GM21381 (cell line): ENCODE results near the gene AXDND1.
A peak's percentile ranks its signal among the peaks of the same experiment; 100 is the strongest.

ENCODE experiments used
- ATAC-seq: cut with Tn5 transposase; IDR thresholded peaks from one replicate; pipeline ENCODE4 v1.9.1; 2021; ENCODE audit warnings: mild to moderate bottlenecking, moderate library complexity; ENCODE audit not compliant: unreplicated experiment

AXDND1 gene, protein sequence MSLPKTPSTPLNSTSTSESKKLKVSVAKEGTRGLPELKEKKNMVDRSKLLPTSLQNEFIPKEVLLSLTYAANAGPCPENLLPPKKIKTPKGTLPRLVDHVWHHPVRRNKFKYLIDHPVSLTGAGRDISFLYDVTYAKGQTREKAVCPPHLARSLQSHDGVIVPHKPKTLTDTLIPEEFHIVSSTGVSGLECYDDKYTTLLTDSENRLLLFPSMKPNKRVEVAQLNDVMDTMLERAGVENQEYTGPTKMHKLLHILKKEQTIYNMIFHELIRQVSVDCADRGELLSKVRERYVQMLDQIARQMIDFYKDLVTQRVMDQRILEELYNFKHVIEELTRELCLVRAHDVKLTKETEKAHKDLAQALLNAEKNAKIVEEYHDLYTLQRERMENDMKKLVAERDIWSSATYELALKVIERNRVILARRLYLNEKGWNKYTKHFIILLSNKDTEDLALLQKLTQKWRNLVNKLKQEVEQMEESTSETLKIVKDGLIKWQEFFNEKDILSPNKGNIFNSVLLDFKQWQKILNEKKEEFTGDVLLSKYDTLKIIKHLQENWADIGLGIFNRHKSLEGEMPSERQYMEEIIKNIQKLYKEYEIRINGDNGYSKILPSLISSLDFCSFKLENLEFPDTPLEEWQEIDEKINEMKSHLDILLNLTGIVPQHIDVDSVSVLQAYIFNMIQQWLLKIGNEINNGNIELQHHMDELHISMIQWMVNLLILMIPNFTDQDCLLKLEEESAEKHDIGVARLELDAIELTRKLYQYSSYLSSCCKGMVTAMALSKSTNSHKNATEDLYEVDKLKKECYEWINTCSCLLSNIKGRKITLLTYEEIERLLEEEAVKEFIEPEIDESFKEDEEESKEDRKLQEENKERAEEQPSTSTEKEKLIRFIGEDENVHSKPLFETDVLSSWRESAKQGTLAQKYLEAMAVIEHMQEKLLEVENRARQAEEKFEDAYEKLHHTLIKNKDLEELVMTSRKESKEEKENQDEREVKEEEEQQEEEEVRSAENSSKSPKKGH

GRCh38 chr1:179365342-179366092, at the start of gene AXDND1:
TSS of gene AXDND1 (plus strand) at chr1:179365971. CDS start at chr1:179366510, 539 bp downstream.
- peak; percentile 98 for ATAC-seq

GRCh38 chr1:179318491-179318890, 47.3 kb upstream of the AXDND1 start:
- no peak for ATAC-seq

DNA sequence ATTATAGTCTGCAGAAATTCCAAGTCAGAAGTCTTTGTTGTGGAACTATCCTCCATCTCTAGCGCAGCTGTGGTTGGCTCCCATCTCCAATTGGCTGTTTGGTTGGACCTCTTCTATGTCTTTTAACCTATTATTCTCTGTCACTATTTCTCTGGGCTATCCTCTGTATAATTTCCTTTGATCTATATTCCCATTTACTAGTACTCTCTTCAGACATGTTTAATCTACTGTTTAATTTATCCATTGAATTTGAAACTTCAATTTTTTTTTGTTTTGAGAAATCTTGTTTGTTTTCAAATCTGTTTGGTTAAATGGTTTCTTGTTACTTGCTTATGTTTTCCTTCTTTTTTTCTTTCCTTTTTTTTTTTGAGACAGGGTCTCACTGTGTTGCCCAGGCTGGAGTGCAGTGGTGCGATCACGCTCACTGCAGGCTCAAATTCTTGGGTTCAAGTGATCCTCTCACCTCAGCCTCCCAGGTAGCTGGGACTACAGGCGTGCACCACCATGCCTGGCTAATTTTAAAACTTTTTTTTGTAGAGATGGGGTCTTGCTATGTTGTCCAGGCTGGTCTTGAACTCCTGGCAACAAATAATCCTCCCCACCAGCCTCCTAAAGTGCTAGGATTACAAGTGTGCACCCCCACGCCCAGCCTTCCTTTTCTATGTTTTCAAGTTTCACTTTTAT, 44.1 kb upstream of the AXDND1 start:
- ATAC-seq = no peak

- no peak for ATAC-seq
These were observed 43.2 kb upstream of the AXDND1 start for GRCh38 chr1:179322557-179322956.

GRCh38 chr1:179323436-179323835, 42.3 kb upstream of the AXDND1 start:
- ATAC-seq = no peak

DNA sequence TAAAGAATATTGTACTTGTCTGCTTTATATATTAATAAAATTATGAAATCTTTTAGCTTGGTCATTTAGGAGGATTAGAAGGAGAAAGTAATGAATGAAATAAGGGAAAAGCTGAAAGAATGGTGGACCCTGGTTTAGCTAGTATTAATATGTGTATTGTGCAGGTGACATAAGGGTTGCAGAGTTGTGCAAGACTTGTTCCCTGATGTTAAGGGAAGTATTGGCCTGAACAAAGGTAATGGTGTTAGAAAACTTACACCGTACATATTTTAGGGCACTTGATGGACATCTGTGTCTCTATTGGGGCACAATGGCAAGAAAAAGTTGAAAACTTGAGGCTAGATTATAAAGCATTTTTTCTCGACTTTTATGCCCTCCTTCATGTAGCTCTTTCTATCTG, 39.9 kb upstream of the AXDND1 start:
- no peak for ATAC-seq

GRCh38 chr1:179326746-179327145, 39.0 kb upstream of the AXDND1 start:
- ATAC-seq = no peak

DNA sequence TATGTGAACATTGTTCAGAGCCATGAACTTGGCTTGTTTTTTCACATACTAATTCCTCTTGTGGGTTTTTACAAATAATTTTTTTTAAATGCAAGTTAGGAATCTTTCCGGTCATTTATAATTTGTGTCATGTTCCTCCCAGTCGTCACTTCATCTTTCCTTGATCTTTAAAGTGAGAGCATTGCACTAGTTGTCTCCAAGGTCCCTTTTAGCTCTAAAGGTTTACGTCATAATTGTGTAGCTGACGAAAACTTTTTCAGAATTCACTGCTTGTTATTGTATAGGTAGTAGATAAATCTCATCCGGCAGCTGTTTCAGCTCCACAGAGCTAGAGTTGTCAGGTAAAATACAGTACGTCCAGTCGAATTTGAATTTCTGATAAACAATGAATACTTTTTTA, 38.6 kb upstream of the AXDND1 start:
- ATAC-seq = no peak

DNA sequence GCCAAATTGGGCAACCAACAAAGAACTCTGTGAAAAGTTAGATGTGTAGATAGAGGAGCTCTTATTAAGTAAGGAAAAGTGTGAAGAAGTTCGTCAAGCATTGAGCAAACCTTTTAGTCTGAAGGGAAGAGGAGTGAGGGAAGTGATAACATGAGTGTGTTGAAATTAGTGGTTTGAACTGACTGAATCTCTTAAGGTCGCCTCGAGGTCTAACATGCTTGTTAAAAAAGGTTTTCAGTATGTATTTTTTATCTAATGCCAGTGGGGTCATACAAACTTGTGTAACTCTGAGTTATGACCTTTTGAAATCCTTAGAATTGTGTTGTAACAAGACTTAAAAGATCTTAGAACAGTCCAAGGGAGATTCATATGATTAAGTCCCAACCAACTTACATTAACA, 38.1 kb upstream of the AXDND1 start:
- no peak for ATAC-seq

GRCh38 chr1:179329862-179330261, 35.9 kb upstream of the AXDND1 start:
- no peak for ATAC-seq

GRCh38 chr1:179334440-179334839, 31.3 kb upstream of the AXDND1 start:
- ATAC-seq = no peak

- ATAC-seq = no peak
These were observed 28.5 kb upstream of the AXDND1 start for GRCh38 chr1:179337288-179337687.

DNA sequence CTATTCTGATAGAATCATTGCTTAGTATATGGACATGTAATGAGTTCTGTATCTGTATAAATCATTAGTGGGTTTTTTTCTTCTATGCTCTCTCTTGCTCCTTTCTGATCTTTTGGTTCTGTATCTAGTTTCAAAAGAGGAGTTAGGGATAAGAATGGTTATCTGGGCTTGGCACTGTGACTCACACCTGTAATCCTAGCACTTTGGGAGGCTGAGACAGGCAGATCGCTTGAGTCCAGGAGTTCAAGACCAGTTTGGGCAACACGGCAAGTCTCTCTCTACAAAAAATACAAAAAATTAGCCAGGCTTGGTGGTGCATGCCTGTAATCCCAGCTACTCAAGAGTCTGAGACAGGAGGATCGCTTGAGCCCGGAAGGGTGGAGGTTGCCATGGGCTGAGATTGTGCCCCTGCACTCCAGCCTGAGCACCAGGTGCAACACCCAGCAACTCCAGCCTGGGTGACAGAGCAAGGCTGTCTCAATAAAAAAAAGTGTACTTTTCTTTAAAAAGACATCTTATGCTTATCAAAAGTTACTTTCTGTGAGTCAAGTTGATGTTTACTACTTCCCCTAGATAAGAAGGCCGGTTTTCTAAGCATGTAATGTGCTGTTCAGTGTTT, 27.7 kb upstream of the AXDND1 start:
- ATAC-seq = no peak

DNA sequence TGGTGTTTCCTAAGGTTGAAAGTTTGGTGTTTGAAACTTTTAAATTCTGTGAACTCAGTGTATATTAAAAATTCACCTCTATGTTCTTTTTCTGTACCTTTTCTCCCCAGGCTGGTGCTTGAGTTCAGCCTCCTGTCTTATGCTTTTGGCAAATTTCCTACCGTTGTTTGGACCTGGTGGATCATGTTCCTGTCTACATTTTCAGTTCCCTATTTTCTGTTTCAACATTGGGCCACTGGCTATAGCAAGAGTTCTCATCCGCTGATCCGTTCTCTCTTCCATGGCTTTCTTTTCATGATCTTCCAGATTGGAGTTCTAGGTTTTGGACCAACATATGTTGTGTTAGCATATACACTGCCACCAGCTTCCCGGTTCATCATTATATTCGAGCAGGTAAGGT, 24.9 kb upstream of the AXDND1 start:
- no peak for ATAC-seq

DNA sequence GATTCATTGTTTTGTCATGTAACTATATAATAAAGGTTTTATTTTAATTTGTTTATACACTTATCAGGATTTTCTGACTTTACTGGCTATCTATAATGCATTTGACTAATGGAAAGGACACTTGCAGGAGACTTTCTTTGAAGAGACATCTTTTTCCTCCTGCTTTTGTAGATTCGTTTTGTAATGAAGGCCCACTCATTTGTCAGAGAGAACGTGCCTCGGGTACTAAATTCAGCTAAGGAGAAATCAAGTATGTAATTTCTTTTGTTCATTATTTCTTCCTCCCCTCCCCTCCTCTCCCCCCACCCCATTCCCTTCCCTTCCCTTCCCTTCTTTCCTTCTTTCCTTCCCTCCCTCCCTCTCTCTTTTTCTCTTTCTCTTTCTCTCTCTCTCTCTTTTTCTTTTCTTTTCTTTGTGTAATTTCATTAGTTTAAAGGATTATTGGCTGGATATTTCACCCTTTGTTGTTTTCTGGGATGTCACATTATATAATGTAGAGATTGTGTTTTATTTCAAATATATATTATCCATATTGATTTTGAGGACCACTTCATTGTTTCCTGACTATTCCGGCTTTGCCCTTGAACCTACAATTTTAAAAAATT, 23.7 kb upstream of the AXDND1 start:
- no peak for ATAC-seq

GRCh38 chr1:179342740-179343404, 22.9 kb upstream of the AXDND1 start:
- ATAC-seq = no peak

- ATAC-seq = no peak
These were observed 14.5 kb upstream of the AXDND1 start for GRCh38 chr1:179351281-179351680.

DNA sequence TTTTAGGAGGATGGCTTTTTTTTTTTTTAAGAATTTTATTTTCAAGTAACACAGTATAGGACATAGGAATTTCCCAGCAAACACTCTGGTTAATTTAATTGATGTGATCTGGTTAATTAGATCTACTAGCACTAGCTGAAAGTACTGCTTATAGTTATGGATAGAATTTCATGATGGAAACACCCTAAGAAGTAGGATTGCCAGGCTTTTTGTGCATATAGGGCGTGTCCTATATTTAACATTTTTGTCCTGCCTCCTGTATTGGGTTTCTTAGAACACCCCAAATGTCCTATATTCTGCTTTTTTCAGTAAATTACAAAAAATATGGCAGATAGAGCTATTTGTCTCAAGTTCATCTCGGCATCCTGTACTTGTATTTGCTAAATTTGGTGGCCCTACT, 13.5 kb upstream of the AXDND1 start:
- no peak for ATAC-seq

- ATAC-seq = no peak
These were observed 12.2 kb upstream of the AXDND1 start for GRCh38 chr1:179353546-179353945.
